ENCODE results near the gene KCTD17. TPM values are rescaled to one million over a fixed set of nuclear protein-coding genes. Genes with fewer than 3 reads are reported as not detected.

Gene KCTD17
- total and polyA plus RNA-seq, 2 of the 13 experiments (the other 11 are each of a cell fraction or from before 2014, with no cell fraction given): 5.3 to 11.7 TPM

GRCh38 chr22:37020192-37020479 is 31.4 kb upstream of the KCTD17 start (continued):
- TF ChIP-seq DMTF1 (CRISPR knock-in tag; IDR thresholded peaks at IDR 0.05): no peak
- no peak for TF ChIP-seq GABPB1 (CRISPR knock-in tag; IDR thresholded peaks at IDR 0.05)
- no peak for TF ChIP-seq NR2F6 (IDR thresholded peaks at IDR 0.05)
- no peak for TF ChIP-seq NR2F6 (CRISPR knock-in tag; IDR thresholded peaks at IDR 0.05)
- peak; percentile 84 for TF ChIP-seq ZFY (CRISPR knock-in tag; IDR thresholded peaks at IDR 0.05)
- TF ChIP-seq ZNF572 (CRISPR knock-in tag; IDR thresholded peaks at IDR 0.05): no peak
- TF ChIP-seq MXD4 (CRISPR knock-in tag; IDR thresholded peaks at IDR 0.05): 0 out of 2 replicates have a peak, but pooled peaks have one; percentile 30
- no peak for TF ChIP-seq POLR2AphosphoS2 (IDR thresholded peaks at IDR 0.05; ENCODE audit: low read depth, low read length)
- no peak for TF ChIP-seq BORCS8-MEF2B (CRISPR knock-in tag; IDR thresholded peaks at IDR 0.05)
- no peak for TF ChIP-seq ZNF879 (CRISPR knock-in tag; IDR thresholded peaks at IDR 0.05)
- no peak for TF ChIP-seq ZNF724P (CRISPR knock-in tag; IDR thresholded peaks at IDR 0.05; ENCODE audit: borderline replicate concordance)
- TF ChIP-seq ZNF33B (CRISPR knock-in tag; IDR thresholded peaks at IDR 0.05): no peak
- TF ChIP-seq ZNF790 (CRISPR knock-in tag; IDR thresholded peaks at IDR 0.05; ENCODE audit: borderline replicate concordance): no peak
- TF ChIP-seq CREM (IDR thresholded peaks at IDR 0.05): no peak
- TF ChIP-seq CREM (CRISPR knock-in tag; IDR thresholded peaks at IDR 0.05): no peak
- no peak for TF ChIP-seq SNRNP70 (IDR thresholded peaks at IDR 0.05; ENCODE audit: low read depth, low read length)
- no peak for TF ChIP-seq SUZ12 (IDR thresholded peaks at IDR 0.05; ENCODE audit: low read depth, low read length)
- no peak for TF ChIP-seq HMG20B (CRISPR knock-in tag; conservative IDR thresholded peaks at IDR 0.05)
- no peak for TF ChIP-seq HOXA7 (CRISPR knock-in tag; IDR thresholded peaks at IDR 0.05)
- no peak for TF ChIP-seq AFF4 (CRISPR knock-in tag; IDR thresholded peaks at IDR 0.05)
- TF ChIP-seq ZNF431 (CRISPR knock-in tag; IDR thresholded peaks at IDR 0.05; ENCODE audit: borderline replicate concordance, low read depth): no peak
- TF ChIP-seq ZNF503 (CRISPR knock-in tag; IDR thresholded peaks at IDR 0.05): no peak
- TF ChIP-seq POLR2G (IDR thresholded peaks at IDR 0.05; ENCODE audit: low read depth, low read length): peak; percentile 28; the same call in 1 of the 2 replicates
- no peak for TF ChIP-seq IKZF4 (CRISPR knock-in tag; IDR thresholded peaks at IDR 0.05; ENCODE audit: borderline replicate concordance, low read depth, not compliant biosample characterization)
- TF ChIP-seq PRPF4 (IDR thresholded peaks at IDR 0.05; ENCODE audit: low read depth, low read length, poor library complexity, severe bottlenecking): no peak
- no peak for TF ChIP-seq ZNF547 (CRISPR knock-in tag; IDR thresholded peaks at IDR 0.05)
